RWPE2 (cell line): ENCODE results near the gene PPARA.

ENCODE experiments used
- ATAC-seq: fragments of 200-7000 bp; cut with Tn5 transposase; 3 replicates; pipeline ENCODE4 v1.9.1; 2021; ENCODE audit warnings: low read depth
- DNase-seq: peaks from one replicate; pipeline ENCODE4 v3.0.0-alpha.2; 2020; ENCODE audit warnings: low spot score
- H3K27ac ChIP-seq: fragments of 450-650 bp; 2 replicates; pipeline ENCODE4 v1.5.1; 2017; ENCODE audit warnings: mild to moderate bottlenecking; ENCODE audit not compliant: poor library complexity, severe bottlenecking
- H3K27me3 ChIP-seq: fragments of 250-450 bp; sonication (Bioruptor Pico); 2 replicates; pipeline ENCODE4 v1.5.1; 2021; ENCODE audit warnings: mild to moderate bottlenecking, moderate library complexity; ENCODE audit not compliant: insufficient read depth, poor library complexity, severe bottlenecking
- H3K36me3 ChIP-seq: fragments of 250-450 bp; sonication (Bioruptor Pico); 2 replicates; pipeline ENCODE4 v1.5.1; 2020; ENCODE audit warnings: low read depth, mild to moderate bottlenecking, moderate library complexity
- H3K4me1 ChIP-seq: fragments of 250-450 bp; sonication (Bioruptor Pico); 2 replicates; pipeline ENCODE4 v1.5.1; 2021; ENCODE audit warnings: mild to moderate bottlenecking, moderate library complexity; ENCODE audit not compliant: insufficient read depth, poor library complexity, severe bottlenecking
- H3K4me3 ChIP-seq: fragments of 250-450 bp; sonication (Bioruptor Pico); 2 replicates; pipeline ENCODE4 v1.5.1; 2021; ENCODE audit warnings: mild to moderate bottlenecking, moderate library complexity; ENCODE audit not compliant: severe bottlenecking
- H3K9me3 ChIP-seq: fragments of 250-450 bp; sonication (Bioruptor Pico); 2 replicates; pipeline ENCODE4 v1.5.1; 2021; ENCODE audit warnings: mild to moderate bottlenecking, moderate library complexity; ENCODE audit not compliant: severe bottlenecking
- CTCF ChIP-seq: fragments of 450-650 bp; IDR thresholded peaks from one replicate; pipeline ENCODE4 v1.5.1; 2017; ENCODE audit warnings: mild to moderate bottlenecking, moderate library complexity; ENCODE audit not compliant: poor library complexity, severe bottlenecking

PPARA gene

GRCh38 chr22:46240073-46240472, 89.7 kb downstream of the PPARA start:
- no peak for TF ChIP-seq CTCF
- H3K27ac ChIP-seq = no peak overlapping the region
- no peaks in the 10 kb centered on the region for H3K4me1 ChIP-seq

GRCh38 chr22:46240506-46240905, 90.2 kb downstream of the PPARA start:
- Histone ChIP-seq H3K4me1 (no peaks in the 10 kb centered on the region), H3K4me3 (no peak overlapping the region), H3K27ac (no peak overlapping the region), H3K27me3 (no peaks in the 10 kb centered on the region), H3K36me3 (peaks cover 4% of the 10 kb centered on the region; the same call in 1 of the 2 replicates), H3K9me3 (no peaks in the 10 kb centered on the region)
- TF ChIP-seq CTCF = no peak
- no peak for ATAC-seq
- DNase-seq = no peak

More at GRCh38 chr22:46240073-46240472, 89.7 kb downstream of the PPARA start:
- Histone ChIP-seq H3K36me3 (peaks cover 4% of the 10 kb centered on the region; the same call in 1 of the 2 replicates), H3K9me3 (no peaks in the 10 kb centered on the region), H3K4me3 (no peak overlapping the region), H3K27me3 (no peaks in the 10 kb centered on the region)
- ATAC-seq = no peak
- DNase-seq = no peak

- no peak for TF ChIP-seq CTCF
Observed at GRCh38 chr22:46240907-46241306, 90.6 kb downstream of the PPARA start.

DNA sequence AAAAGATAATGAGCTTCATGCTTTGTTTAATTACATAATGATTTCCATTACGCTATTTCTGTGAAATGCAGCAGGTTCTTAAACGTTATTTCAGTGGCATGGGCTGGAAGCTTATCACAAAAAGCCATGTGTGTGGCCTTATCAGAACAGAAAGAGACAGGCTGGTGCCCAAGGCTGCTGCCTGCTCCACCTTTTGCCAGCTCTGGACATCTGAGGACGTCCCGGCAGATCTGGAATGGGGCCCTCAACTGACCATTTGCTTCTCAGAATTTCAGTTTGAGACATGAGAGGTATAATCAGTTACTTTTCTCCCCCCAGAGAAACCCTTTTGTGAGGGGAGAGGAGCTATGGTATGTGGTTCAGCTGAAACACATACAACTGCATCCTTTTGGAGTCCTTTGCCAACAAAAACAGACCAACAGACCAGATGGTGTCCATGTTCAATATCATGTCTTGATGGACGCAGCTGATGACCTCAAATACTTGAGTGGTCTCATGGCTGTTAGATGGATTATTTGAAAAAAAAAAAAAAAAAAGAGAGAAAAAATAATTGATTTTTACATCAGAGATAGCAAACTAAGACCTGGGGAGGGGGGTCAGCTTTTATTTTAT, 91.2 kb downstream of the PPARA start:
- no peak overlapping the region for H3K27ac ChIP-seq
- no peak overlapping the region for H3K4me3 ChIP-seq
- no peaks in the 10 kb centered on the region for H3K4me1 ChIP-seq
- H3K27me3 ChIP-seq = no peaks in the 10 kb centered on the region
- ATAC-seq = no peak
- no peak for DNase-seq
- no peaks in the 10 kb centered on the region for H3K9me3 ChIP-seq
- H3K36me3 ChIP-seq = peaks cover 4% of the 10 kb centered on the region; the same call in 1 of the 2 replicates
- no peak for TF ChIP-seq CTCF

More at GRCh38 chr22:46240907-46241306, 90.6 kb downstream of the PPARA start:
- no peaks in the 10 kb centered on the region for H3K9me3 ChIP-seq
- H3K27ac ChIP-seq = no peak overlapping the region
- no peak for ATAC-seq
- H3K4me3 ChIP-seq = no peak overlapping the region
- peaks cover 4% of the 10 kb centered on the region; the same call in 1 of the 2 replicates for H3K36me3 ChIP-seq
- H3K27me3 ChIP-seq = no peaks in the 10 kb centered on the region
- H3K4me1 ChIP-seq = no peaks in the 10 kb centered on the region
- no peak for DNase-seq

GRCh38 chr22:46242076-46242475, 91.8 kb downstream of the PPARA start:
- Histone ChIP-seq H3K27ac (no peak overlapping the region), H3K27me3 (no peaks in the 10 kb centered on the region), H3K4me1 (no peaks in the 10 kb centered on the region), H3K36me3 (peaks cover 4% of the 10 kb centered on the region; the same call in 1 of the 2 replicates), H3K9me3 (no peaks in the 10 kb centered on the region), H3K4me3 (no peak overlapping the region)
- ATAC-seq (no peak), DNase-seq (no peak)
- TF ChIP-seq CTCF = no peak
